Fibroblast of mammary gland (primary cell): ENCODE data around the gene NRCAM.

ENCODE experiments used
- DNase-seq: peaks from one replicate; pipeline ENCODE4 v3.0.0-alpha.2; 2010; ENCODE audit warnings: low read depth
- H3K4me3 ChIP-seq: 2 replicates; pipeline ENCODE4 v1.5.1; 2011; ENCODE audit warnings: low read depth, mild to moderate bottlenecking, low read length, moderate library complexity; ENCODE audit not compliant: control insufficient read depth
- CTCF ChIP-seq: conservative IDR thresholded peaks from 2 replicates; pipeline ENCODE4 v1.5.1; 2011; ENCODE audit warnings: low read depth, low read length, inconsistent platforms; ENCODE audit not compliant: control insufficient read depth, insufficient read depth

Gene NRCAM

DNA sequence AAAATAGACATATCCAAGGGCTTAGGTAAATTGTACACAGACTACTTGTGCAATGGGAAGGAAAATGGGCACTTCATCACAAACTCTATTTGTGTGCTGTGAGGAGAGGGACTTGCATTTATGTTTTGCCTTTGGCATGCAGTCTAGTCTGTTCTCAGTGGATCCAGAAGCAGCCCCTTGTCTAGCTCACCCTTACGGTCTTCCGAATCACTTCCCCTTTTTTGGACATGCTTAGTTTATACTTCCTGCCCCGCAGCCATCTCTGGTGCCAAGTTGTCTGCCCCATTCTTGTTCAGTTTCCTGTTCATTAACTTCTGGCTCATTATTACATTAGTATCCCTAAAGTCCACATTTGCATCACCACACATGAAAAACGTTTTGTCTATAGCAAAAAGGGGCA, 161.6 kb downstream of the NRCAM start:
- DNase-seq, result no peak
- no peak for TF ChIP-seq CTCF
- H3K4me3 ChIP-seq, result no peak overlapping the region

- peak; percentile 34 for DNase-seq
- TF ChIP-seq CTCF, result no peak
Measured at GRCh38 chr7:108293149-108293612, 163.1 kb downstream of the NRCAM start.

DNA sequence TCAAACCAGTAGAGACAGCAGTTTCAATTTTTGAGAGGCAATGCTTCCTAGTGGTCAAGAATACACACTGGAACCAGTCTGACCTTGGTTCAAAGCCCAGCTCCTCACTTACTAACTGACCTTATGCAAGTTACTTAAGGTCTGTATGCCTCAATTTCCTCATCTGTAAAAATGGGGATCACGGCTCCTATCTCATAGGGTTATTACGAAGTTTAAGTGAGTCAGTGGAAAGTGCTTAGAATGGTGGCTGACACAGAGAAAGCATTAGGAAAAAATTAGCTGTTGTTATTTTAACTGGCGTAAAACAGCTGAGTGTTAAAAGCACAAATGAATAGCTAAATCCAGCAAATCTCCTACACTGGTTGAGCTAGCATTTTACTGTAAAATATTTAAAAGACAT, 163.7 kb downstream of the NRCAM start:
- no peak for DNase-seq
- TF ChIP-seq CTCF, result no peak
- H3K4me3 ChIP-seq, result no peak overlapping the region

More at GRCh38 chr7:108293149-108293612, 163.1 kb downstream of the NRCAM start:
- H3K4me3 ChIP-seq, result no peak overlapping the region

DNA sequence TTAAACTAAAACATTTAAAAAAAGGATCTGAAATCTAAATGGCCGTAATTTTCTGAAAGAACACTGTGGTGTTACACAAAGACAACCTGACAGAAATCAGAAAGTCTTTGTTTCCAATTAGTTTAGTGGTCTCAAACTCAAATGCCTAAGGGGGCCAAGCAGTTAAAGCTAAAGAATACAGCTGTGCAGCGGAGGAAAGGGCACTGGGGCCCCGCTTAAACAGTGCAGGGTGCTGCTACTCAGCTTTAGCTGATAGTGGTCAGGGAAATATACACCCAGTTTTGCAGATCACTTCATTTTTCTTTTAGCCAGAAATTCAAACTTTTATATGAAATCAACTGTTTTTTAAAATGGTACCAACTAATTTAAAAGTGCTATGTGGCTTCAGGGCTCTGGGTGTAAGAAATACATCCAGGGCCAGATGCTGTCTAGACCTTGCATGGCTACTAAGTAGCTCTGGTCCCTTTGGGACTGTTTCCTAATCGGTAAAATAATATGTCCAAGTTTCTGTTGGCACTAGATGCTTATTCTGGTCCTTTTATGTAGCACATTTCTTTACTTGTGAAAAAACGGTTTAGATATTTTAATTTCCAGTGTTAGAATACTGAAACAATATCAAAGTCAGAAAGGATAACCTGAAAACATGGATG, 164.3 kb downstream of the NRCAM start:
- TF ChIP-seq CTCF, result no peak
- DNase-seq, result peak; percentile 68
- no peak overlapping the region for H3K4me3 ChIP-seq

- no peak for TF ChIP-seq CTCF
Measured at GRCh38 chr7:108291152-108291508, 165.1 kb downstream of the NRCAM start.

GRCh38 chr7:108290459-108291151, 165.6 kb downstream of the NRCAM start:
- DNase-seq, result no peak
- TF ChIP-seq CTCF, result no peak
- H3K4me3 ChIP-seq, result no peak overlapping the region

More at GRCh38 chr7:108291152-108291508, 165.1 kb downstream of the NRCAM start:
- no peak overlapping the region for H3K4me3 ChIP-seq
- no peak for DNase-seq
